Daoy (cell line): ENCODE measurements around the gene RAB37. TPM values are rescaled to one million over a fixed set of nuclear protein-coding genes. Genes with fewer than 3 reads are reported as not detected.

Source experiments
- DNase-seq: peaks from one replicate; pipeline ENCODE4 v3.0.0-alpha.2; 2015; ENCODE audit warnings: low read depth
- total RNA-seq: library from RNA; depleted of rRNA; stranded (reverse); fragments of >200 nt; shearing (Covaris generic); gene quantifications from 2 replicates; pipeline ENCODE4 v1.2.3, GENCODE V29; 2014

RAB37 gene
- total RNA-seq, 1 experiment from 2014 or later: not detected

DNA sequence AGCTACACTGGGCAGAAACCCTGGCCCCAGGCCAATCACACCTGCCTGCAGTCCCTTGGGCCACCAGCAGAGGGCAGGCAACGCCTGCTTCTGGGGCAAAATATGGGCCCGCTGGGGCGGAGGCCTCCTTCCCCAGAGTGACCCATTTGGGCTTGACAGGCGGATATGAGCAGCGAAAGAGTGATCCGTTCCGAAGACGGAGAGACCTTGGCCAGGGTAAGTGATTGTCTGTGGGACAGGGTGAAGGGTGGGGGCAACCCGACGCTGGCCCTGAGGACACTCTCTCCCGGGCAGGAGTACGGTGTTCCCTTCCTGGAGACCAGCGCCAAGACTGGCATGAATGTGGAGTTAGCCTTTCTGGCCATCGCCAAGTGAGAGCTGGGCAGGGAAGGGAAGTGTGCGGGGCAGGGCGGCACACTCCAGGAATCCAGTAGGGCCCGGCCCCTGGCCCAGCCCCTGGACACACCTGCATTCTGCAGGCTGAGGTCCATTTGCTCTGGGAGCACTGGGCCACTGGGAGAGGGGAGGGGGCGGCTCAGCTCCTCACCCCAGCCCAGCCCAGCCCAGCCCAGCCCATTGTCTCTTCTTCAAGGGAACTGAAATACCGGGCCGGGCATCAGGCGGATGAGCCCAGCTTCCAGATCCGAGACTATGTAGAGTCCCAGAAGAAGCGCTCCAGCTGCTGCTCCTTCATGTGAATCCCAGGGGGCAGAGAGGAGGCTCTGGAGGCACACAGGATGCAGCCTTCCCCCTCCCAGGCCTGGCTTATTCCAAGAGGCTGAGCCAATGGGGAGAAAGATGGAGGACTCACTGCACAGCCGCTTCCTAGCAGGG, 7.9 kb downstream of the RAB37 start:
- DNase-seq: peak; percentile 77

GRCh38 chr17:74745548-74746177, 8.6 kb downstream of the RAB37 start:
- DNase-seq: no peak

GRCh38 chr17:74746376-74746775, 9.3 kb downstream of the RAB37 start:
- DNase-seq: no peak

- DNase-seq: no peak
Observed at GRCh38 chr17:74746922-74747321, 9.9 kb downstream of the RAB37 start.

- DNase-seq: no peak
Observed at GRCh38 chr17:74748279-74748528, 11.1 kb downstream of the RAB37 start.

GRCh38 chr17:74748529-74749278, 11.6 kb downstream of the RAB37 start, which contains the start of gene NHERF1:
NHERF1 (plus strand) TSS chr17:74748628; CDS start chr17:74748847, 219 bp downstream.
- DNase-seq: peak; percentile 97

DNA sequence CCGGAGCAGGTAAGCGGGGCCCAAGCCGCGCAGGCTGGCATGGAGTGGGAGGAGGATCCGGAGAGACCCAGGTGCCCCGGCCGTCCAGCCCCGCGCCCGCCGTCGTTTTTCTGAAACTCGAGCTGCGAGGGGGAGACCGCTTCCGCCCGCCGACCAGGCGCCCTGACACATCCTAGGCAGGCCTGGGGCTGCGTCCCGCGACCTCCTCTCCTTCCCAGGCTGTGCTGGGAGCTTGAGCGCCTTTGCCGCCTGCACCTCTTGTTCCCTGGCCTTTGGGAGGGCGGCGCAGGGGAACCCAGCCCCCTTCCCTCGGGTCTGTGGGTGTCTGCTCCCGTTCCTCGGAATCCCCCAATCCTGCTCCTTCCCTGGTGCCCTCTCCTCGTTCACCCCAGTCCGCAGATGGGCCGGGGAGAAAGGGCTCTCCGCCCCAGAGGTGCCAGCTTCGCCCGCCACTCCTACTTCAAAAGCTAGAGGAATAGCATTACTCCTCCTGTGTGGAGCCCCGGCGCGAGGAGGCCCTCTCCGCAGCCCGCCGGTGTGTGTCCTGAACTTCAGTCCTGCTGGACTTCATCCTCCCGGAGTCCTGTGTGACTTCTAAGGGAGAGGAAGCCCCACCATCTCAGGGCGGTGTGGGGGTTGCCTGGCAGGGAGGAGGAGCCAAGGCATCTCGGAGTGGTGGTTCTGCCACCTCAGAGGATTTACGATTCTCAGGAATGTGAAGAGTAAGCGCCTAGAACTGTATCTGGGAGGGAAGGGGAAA, 12.4 kb downstream of the RAB37 start:
- peak; percentile 56 for DNase-seq

DNA sequence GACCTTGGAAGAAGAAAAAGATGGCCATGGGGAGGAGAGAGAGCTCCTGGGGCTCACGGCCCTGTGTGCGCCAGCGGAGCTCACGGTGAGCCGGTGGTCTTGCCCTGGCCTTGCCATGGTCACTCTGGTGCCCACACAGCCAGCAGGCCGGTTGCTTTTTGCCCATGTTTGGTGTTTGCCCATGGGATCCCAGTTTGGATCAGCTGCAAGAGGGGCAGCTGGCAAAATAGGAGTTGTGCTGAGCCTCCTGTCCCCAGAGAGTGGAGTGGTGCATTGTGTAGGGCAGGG, 12.9 kb downstream of the RAB37 start:
- DNase-seq: no peak

GRCh38 chr17:74750327-74751069, 13.4 kb downstream of the RAB37 start:
- no peak for DNase-seq

DNA sequence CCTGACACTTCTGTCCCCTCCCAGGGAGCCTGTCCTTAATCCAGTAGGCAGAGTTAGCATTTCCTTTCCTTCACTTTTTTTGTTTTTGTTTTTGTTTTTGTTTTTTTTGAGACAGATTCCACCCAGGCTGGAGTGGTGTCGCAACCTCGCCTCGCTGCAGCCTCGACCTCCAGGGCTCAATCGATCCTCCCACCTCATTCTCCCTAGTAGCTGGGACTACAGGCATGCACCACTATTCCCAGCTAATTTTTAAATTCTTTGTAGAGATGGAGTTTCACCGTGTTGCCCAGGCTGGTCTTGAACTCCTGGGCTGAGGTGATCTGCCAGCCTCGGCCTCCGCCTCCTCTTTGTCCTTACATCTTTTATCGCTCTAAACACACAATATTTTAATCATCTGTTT, 15.4 kb downstream of the RAB37 start:
- DNase-seq: no peak

DNA sequence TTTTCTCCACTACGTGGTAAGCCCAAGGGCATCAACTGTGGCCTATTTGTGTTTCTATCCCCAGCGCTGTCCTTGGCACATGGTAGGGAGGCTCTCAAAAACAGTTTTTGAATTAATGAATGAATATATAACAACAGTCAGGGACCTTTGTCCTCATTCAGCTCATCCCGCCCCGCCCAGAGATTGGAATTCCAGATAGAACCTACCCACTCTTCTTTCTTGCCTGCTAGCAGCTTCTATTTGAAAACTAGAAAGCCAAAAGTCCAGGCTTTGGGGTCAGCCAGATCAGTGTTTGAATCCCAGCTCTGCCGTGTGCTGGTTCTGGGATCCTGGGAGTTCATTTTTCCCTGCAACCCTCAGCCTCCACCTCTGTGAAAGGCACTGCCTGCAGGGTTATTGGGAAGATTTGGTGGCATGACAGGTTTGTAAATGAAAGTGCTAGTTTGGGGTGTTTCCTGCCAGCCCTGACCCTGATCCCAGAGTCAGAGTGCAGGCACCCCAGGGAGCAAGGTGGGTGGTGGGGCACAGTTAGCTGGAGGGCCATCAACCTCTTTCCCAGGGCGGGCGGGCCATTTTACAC, 15.9 kb downstream of the RAB37 start:
- no peak for DNase-seq

- no peak for DNase-seq
Observed at GRCh38 chr17:74754832-74755231, 17.8 kb downstream of the RAB37 start.

DNA sequence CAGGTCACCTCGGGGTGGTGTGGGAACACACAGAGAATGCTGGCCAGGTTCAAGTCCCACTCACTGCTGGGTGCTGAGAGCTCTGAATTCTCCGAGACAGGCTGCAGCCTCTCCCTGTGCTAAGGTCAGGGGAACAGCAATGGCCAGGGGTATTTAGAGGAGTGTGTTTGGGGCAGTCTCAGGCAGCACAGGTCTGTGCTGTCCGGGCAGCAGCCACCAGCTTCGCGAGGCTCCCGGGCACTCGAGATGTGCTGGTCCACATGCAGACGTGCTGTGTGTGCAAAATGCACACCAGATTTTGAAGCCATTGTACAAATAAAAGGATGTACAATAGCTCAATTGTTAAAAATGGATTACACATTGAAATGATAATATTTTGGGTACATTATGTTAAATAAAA, 18.5 kb downstream of the RAB37 start:
- DNase-seq: no peak

DNA sequence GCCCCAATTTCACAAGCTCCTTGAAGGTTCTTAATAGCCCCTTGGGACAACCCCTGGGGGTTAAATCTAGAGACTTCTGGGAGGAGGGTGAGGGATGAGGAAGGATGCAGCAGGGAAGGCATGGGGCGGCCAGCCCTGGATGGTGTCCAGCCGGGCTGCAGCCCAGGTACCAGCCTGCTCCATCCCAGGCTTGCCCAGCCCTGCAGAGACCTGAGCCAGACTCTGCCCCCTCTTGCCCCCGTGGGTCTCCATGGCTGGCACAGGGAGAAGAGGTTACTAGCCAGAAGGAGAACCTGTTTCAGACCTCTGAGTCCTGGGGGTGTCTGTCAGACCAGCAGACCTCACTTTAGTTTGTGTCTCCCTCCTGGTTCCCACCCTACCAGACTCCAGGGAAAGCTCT, 19.8 kb downstream of the RAB37 start:
- no peak for DNase-seq

GRCh38 chr17:74757502-74757901, 20.4 kb downstream of the RAB37 start:
- DNase-seq: peak; percentile 51

DNA sequence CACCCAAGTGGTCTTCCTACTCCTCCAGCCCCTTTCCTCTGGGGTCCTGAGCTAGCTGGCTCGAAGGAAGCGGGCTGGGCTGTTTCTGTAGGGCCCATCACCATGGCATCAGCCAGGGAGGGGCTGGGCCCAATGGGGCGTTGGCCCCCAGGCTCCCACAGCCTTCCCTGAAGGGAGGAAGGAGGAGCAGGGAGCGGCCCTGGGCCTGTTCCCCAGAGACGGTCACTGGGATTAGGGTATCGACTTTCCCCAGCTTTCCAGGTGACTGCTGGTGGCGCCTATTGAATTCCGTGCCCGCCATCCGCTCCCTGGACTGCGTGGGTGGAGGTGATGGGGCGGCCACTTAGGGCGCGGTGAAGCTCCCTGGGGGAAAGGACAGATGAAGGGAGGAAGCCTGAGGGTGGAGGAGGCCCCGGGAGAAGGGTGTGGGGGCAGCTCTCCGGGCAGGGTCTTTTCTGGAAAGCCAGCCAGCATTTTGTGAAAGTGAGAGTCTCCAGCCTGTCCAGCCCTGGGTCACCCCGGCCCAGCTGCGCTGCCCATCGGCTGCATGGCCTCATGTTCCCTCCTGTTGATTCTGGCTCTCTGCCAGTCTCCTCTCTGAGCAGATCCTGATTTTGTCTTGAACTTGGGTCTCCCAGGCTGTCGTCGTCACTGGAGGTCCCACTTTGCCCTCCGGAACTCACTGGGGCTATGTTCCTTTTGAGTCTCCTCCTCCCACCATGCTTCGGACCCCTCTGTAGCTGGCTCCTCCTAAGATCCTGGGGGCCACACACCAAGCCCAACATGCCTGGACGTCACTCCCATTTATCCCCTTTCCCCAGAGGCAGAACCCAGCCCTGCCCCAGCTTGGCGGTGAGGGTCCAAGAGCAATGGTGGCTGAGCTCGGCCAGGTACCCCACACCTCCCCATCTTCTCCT, 21.1 kb downstream of the RAB37 start:
- peak; percentile 58 for DNase-seq

- peak; percentile 78 for DNase-seq
Observed at GRCh38 chr17:74758848-74759168, 21.8 kb downstream of the RAB37 start.

DNA sequence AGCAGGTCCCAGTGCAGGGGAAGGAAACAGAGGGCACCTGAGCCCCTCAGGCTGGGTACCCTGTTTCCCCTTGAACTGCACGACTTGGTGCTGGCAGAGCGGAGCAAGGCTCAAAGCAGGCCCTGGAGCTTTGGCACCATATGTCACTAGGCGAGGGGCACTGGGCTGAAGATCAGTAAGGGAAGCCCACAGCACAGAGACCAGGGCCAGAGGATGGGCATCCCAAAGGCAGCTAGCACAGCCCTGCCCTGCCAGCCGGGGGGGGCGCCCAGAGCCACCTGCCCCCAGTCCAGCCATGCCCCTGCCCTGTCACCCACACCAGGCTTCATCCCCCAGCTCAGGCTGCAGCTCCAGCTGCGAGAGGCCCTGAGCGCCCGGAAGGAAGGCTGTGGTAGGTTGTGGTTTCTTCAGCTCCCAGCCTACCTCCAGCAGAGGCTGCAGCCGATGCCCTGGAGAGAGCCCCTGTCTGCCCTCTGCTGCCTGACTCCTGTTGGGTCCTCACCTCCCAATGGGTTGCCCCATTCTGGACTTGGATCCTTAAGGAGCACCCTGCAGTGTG, 22.3 kb downstream of the RAB37 start:
- DNase-seq: peak; percentile 81

DNA sequence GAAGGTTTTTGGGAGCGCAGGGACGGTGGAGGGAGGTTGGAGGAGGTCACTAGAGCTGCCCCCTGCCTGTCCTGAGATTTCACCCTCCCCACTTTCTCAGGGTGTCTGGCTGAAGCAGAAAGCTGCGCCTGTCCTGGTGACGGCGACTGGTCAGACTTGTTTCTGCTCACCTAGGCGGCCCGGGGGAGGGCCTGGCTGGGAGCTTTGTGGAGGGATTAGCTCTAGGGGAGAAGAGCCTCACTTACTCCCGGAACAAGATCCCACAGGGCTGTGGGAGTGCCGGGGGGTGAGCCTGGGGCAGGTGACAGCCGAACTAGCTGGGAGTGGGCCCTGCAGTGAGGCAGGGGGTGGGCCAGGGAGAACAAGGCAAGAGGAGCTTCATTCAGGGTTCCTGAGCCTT, 22.9 kb downstream of the RAB37 start:
- DNase-seq: no peak
